GM19238 (cell line): ENCODE data around the gene NOP9.

Experiments used
- DNase-seq: peaks from one replicate; pipeline ENCODE4 v3.0.0; 2011; ENCODE audit warnings: low spot score; ENCODE audit not compliant: insufficient read length

Gene NOP9, protein sequence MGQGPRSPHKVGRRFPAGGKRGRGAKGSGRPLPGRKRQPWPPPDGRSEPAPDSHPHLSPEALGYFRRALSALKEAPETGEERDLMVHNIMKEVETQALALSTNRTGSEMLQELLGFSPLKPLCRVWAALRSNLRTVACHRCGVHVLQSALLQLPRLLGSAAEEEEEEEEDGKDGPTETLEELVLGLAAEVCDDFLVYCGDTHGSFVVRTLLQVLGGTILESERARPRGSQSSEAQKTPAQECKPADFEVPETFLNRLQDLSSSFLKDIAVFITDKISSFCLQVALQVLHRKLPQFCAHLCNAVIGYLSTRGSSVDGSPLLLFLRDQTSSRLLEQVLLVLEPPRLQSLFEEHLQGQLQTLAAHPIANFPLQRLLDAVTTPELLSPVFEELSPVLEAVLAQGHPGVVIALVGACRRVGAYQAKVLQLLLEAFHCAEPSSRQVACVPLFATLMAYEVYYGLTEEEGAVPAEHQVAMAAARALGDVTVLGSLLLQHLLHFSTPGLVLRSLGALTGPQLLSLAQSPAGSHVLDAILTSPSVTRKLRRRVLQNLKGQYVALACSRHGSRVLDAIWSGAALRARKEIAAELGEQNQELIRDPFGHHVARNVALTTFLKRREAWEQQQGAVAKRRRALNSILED

DNA sequence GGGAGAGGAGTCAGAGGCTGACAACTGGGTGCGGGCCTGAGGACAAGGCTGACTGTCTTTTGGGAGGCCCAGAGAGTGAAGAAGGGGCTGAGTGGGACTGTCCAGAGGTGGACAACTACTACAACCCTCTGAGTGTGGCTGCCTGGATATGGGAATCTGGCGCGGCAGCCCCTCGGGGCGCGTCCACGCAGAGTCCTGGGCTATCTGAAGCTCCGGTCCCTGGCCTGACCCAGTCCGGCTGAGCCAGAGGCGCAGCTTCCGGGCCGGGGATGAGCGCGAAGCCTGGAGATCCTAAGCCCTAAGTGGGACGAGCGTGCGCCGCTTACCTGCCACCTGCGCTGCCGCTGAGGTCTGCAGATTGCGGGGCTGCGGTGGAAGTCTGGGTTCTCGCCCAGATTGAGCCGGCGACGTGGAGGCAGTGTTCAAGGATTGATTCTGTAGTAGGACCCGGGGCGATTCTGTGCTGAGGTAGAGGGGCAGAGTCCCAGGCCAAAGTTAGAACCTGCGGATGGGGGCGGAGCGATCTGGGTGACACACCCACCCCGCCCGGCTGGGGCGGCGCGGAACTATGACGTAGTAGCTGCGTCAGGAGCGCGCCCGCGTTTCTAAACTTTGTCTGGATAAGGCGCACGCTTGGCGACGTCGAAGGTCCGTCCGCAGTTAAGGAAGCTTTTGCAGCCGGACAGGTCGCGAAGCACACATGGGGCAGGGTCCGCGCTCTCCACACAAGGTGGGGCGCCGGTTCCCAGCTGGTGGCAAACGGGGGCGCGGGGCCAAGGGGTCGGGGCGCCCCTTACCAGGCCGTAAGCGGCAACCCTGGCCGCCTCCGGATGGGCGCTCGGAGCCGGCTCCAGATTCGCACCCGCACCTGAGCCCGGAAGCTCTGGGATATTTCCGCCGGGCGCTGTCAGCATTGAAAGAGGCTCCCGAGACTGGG, at the start of gene NOP9, which contains the start of gene DHRS1:
TSS of gene NOP9 (plus strand) at position 596 of the 937 bp plus-strand sequence. CDS start at position 701, 105 bp downstream.
TSS of gene DHRS1 (minus strand) at position 526 of the 937 bp plus-strand sequence. CDS start 674 bp downstream, outside the sequence.
- DNase-seq = peak; percentile 91

DNA sequence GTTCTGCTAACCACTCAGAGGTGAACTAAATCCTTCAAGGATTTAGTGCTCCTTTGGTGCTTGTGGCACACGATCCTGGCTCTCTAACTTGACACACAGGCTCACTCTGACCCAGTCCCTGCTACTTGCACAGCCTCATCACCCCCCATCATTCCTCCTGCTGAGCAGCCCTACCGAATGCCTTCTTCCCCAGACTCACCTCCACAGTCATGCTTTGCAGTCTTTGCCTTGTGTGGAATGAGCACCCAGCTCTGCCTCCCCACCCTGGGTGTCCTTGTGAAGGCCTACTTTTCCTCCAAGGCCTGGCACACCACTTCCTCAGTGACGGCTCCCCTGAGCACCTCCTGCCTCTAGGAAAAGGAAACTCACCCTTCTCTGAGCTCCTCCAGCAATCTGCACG, 49.3 kb upstream of the NOP9 start:
- DNase-seq = no peak

DNA sequence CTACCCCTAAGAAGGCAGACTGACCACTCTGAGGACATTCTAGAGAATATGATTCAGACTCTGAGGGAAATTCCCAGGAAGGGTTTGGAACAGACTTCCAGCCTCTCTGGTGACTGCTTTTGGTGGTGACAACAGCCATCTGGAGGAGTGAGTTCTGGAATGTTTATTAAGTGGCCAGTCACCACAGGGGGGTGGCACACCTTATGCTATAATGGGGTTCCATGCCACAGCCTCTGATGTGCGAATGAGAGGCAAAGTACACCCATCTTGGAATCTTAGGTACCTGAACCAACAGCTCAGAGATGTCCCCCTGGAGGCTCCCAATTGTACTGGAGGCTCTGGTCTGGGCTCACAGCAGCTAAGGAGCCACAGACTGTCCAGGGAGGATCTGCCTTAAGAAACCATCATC, 47.8 kb upstream of the NOP9 start:
- no peak for DNase-seq

DNA sequence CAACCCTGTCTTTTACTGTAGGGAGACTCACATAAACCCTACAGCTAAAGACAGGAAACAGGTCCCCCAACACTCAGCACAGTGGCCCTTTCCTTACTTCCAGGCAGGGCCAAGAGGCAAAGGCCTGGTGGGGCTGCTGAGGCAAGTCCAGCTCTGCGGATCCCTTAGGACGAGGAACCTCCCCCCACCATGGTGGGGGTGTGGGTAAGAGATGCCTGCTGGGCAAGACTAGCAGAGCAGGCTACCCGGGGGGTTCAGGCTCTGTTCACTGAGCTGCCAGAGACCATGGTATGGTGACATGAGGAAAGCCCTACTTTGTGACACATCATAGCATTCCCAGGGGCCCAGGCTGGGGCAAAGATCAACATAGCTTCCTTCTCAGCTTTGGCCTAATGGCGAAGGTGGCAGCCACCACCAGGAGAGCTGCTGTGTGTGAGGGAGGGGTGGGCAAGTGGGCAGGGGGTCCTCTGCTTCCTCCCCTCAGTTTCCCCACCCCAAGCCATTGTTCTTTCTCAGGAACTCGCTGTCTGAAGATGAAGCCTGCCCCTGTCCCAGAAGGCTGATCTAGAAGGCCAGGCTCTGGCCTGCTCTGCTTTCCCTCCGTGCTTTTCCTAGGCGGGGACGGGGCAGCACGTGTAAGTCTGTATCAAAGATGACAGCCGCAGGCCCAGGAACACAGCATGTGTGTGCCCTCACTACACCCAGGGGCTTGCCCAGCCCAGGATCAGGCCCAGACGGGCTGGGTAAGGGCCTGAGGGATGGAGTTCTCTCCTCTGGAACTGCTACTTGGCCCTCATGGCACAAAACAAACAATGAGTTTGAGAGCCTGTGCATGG, 47.1 kb upstream of the NOP9 start:
- DNase-seq = no peak

DNA sequence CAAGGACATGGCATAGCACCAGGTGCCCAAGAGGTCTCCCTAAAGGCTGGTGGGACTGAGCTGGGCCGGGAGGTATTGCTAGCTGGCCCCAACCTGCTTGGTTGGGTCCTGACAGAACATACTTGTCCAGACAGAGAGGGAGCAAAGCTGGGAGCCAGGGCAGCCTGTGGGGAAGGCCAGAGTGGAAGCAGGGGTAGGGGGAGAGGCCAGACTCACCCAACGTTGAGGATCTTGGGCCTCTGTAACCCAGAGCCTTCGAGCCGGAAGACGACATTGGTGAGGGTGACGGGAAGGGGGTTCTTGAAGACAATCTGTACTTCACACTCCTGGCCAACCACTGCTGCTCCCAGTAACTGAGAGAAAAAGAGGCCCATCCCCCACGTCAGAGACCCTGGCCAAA, 45.7 kb upstream of the NOP9 start:
- no peak for DNase-seq

DNA sequence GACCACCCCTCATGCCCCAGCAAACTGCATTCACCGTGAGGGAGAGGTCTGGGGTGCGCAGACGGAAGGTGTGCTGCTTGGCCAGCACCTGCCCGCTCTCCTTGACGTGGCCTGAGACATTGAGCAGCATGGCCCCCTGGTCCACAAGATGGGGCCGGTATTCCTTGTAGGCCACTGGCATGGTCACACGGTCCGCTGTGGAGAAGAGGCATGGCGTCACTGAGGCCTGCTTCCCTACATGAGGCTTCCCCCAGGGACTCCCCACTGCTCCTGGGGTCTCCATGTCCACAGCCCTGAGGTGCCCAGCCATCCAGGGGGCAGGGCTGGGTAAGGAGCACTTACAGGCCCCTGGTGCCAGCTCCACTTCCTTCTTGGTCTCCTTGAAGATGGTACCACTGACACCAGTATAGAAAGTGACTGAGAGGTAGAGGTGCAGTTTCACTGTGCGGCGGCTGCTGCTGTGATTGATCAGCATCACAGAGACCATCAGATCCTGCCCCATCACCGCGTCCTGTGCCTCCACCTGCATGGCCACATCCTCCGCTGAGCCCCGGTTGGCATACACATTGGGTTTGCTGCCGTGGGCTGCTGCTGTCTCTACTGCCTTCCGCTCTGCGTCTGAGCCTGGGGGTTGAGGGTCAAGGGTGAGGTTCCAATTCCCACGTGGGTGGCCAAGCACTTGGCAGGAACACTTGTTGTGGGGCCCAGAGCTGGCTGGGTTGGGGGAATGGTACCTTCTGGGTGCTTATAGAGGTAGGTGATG, 44.8 kb upstream of the NOP9 start:
- DNase-seq = no peak

DNA sequence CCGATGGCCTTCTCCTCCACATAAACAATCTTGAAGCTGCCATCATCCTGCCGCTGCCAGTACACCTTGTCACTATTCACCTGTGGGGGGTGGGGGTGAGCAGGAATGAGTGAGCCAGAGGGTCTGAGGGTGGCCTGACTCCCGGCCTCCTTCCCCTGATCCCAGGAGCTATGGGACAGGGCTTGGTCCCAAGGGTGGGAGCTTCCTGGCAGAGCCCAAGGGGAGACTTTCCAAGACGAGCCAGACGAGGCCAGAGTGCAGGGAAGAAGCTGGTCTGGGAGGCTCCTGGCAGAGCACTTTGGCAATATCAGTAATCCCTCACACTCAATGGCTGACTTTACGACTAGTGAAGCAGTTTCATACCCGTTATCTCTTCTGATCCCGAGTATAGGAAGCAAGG, 44.2 kb upstream of the NOP9 start:
- DNase-seq = no peak

DNA sequence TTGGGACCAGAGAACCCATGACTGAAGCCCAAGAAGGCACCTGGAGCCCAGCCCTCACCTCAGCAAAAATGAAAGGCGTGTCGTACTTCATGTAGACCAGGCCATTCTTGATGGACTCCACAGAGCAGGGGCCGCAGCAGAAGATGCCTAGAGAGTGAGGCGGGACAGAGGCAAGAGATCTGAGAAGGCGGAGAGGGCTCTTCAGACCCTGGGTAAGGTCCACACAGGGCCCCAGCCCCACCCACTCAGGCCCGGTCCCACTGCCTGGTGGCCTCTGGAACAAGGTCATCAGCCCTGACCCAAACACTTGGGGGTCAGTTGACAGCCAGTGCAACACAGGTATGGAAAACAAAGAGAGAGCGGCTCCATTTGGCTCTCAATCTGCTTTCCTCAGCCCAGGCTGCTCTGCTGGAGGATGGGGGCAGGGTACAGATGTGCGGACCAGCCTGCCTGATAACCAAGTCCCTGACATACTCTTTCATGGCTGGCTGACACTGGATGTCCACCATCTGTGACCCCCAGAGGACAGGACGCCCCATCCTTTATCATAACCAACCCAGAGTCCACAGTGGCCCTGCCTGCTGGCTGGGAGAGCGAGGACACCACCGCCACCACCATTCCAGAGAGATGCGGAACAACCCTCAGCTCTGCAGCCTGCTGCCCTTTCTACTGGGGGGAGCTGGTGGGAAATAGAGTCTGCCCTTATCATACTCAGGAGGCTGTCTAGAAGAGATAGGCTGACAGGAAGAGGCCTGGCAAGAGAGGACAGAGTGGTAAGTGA, 43.5 kb upstream of the NOP9 start:
- no peak for DNase-seq

DNA sequence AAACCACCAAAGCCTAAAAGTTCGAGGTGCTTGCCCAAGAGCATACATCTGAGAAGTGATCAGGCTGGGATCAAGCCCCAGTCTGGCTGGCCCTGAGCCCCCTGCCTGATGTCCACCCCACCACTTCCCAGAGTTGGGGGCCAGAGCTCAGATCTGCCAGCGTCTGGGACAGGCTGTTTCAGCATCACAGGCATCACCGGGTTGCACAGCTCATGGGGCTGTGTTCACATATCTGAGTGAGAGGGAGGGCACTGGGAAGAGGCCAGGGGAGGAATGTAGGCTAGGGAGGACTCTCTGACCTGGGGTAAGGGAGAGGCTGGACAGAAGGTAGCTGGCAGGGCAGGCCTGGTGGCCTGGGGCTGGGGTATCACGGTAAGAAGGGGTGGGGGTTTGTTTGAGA, 42.7 kb upstream of the NOP9 start:
- DNase-seq = no peak

DNA sequence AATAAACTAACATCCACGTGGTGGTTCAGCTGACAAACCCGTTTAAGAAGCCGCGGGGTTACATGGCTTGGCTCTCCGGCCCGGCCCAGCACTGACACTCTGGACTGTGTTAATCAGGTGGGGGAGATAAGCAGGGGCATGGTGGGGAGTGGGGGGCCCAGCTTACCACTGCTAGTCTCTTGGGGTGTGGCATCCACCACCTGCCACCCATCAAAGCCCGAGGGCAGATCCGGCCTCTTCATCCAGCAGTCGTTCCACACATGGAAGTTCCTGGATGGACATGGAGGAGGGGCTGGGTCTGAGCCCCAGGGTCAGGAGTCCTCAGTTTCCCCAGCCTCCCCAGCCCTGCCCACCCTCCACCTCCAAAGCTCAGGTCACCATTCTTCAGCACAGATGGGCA, 41.5 kb upstream of the NOP9 start:
- no peak for DNase-seq

DNA sequence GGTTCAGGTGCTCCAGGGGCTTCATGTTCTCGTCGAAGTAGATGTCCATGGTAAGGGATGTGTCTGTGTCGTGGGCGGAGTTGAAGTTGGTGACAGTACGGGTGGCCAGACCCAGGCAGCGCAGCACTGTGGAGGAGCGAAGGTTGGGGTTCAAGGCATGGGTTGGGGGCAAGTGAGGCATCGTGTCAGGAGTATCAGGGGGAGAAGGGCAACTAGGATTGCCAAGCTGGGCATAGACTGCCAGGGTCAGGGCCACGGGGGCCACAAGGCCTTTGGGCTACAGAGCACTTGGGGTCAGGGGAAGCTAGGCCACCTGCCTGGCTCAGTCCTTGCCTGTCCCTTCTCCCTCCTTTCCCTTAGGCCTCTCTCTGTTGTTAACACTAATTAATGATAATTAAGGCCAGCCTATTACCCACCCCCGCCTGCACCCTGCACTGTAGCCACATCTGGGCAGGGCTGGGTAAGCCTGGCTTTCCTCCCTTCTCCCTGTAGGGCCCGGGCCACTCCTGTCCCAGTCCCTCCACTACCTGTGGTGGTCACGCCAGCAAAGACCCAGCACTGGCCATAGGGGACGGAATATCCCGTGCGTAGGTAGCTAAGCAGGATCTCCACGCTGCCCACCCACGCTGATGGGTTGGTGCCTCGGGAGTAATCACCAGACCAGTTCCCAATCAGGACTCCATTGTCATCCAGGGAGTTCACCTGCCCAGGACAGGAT, 40.9 kb upstream of the NOP9 start:
- DNase-seq = no peak

DNA sequence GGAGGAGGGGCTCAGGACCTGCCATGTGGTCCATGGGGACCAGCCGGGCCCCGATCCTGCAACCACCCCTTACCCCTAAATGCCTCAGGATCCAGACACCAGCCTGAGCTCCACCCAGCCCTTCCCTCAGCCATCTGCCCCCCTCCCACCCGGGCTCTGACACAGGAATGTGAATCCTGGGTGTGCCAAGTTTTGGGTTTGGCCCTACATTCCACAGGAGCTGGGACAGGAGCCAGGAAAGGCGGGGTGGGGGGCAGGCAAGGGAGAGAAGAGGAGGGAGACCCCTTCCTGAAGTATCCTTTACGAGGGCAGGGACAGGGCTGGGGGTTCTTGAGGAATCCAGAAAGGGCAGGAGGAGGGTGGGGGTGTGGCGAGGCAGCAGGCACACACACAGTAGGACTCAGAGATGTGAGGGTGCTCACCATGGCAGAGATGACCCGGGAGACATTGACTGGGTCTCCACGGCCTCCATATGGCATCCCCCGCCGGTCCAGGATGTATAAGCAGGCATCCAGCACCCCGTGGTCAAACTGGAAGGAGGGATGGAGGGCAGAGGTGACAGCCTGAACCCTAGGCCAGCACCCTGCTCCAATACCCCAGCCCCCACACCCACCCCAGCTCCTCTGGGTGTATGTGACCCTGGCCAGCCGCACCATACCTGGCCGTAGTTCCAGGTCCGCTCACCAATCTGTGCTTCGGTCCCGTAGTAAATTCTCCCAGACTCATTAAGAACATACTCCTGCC, 40.2 kb upstream of the NOP9 start:
- DNase-seq = no peak

DNA sequence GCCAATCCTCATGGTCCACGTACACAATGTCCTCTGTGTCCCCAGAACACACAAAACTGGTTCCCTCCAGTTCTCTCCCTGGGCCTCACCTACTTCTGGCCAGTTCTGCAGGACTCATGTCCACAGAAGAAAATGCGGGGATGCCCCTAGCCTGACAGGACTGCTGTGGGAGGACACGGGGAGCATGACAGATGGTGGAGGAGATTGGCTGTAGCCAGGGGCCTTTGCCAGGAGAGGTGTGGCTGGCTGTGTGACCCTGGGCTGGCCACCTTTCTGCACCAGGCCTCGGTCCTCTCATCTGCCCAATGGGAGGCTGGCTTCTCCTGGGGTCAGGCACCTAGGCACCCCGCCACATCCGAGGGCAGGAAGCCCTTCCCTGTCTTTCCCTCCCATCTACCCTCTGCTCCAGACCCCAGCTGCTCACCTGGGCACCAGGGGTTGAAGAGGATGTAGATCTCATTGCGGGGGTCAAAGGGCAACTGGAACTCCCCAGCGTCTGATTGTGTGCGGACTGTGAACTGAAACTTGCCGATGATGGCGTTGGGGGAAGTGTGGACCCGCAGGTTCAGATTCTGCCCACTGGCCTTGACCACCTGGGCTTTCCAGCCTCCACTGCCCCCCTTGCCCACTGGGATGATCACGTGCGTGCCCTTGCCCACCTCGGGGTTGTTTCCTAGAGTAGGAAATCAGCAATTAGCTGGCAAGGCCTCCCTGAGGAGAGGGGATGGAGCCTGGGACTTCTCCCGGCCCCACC, 39.4 kb upstream of the NOP9 start:
- no peak for DNase-seq

DNA sequence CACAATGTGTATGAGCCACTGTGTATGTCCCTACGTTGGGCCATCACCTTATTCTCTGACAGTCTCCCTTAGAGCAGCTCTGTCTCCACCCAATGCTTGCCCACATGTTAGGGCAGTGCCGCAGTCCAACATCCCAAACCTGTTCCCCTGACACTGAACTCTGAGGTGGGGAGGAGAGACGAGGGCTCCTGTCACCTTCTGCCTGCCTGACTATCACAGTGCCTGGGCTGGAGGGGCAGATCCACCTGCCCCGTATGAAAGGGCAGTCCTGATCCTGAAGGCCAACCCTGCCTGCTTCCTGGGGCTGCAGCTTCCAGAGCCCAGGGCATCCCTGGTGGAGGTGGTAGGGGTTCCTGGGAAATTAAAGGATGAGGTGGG, 38.9 kb upstream of the NOP9 start:
- DNase-seq = no peak

DNA sequence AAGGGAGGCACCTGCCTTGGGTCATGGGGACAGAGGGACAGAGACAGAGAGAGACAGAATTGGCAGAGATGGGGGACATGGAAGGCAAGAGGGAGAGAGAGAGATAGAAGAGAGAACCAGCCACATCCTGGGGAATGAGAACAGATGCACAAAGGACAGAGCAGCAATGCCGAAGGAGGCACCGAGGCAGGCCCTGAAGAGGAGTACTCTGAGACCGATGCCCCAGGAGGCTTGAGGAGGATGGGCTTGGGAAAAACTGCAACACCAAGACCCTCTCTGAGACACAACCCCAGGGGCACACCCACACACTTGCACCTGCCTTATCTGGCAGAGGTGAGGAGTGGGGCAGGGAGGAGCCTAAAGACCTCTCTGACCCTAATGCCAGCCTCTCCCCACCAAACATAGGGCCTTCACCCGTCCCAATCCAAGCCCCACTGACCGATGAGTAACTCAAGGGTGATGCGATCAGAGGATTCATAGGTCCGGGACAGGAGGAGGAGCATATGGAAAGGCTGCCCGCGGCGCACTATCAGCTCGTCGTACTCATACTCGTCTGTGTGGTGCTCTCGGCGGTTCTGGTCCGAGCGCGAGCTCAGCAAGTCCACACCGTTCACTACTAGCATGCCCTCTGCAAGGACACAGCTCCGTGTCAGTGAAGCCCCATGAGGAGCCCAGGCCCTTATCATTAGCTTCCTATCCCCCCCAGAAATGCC, 38.2 kb upstream of the NOP9 start:
- DNase-seq = no peak

DNA sequence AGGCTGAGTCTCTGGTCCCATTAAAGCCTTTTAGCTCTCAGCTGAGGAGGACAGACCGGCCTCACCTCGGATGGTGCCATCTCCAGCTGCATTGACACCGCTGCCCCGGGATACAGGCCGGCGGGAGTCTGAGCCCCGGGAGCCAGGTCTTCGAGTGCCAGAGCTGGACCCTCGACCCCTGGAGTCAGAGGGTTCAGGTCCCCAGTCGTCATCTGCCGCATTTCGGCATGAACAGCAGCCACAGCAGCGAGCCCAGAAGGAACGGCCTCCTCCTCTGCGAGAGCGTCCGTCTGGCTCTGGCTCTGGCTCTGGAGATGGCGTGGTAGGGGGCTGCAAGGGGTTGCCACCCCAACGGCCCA, 37.7 kb upstream of the NOP9 start:
- no peak for DNase-seq
